ENCODE measurements around the gene SURF4. TPM values are rescaled to one million over a fixed set of nuclear protein-coding genes. Genes with fewer than 3 reads are reported as not detected.

The SURF4 gene
- total and polyA plus RNA-seq, 2 of the 13 experiments (the other 11 are each of a cell fraction or from before 2014, with no cell fraction given) = 220 to 265 TPM

- no TSS peak for BruUV-seq (replicated peaks)
- no peak overlapping the region for H3K4me3 ChIP-seq (replicated peaks in 1 of 3; ENCODE audit: insufficient read depth in 1 of 3, low read depth in 2 of 3, low read length in 3 of 3)
- in situ Hi-C loops (cut with HindIII; ENCODE audit: extremely low pct_ligation_motif_present, low pct_unique_long_range_greater_than_20kb) (loop anchor here (5.0 kb wide), 2 partner anchors 47 to 83 kb away; partner anchors contain the start of genes SURF1 and SURF2), intact Hi-C loops (cut with micrococcal nuclease; ENCODE audit: unreplicated experiment) (loop anchor here (1.0 kb wide), 1 partner anchor 44 kb away; no protein-coding TSS in a partner anchor)
- no peak overlapping the region for H3K4me2 ChIP-seq (ENCODE audit: low read depth, low read length)
- H3K36me3 ChIP-seq (replicated peaks in 1 of 2; ENCODE audit: control insufficient read depth in 1 of 2, insufficient read depth in 2 of 2, low read length in 2 of 2) = peaks cover 15 to 34% of the 10 kb centered on the region in 2 experiments; a peak in 4 of 5 replicates
- ChIA-PET POLR2A (interaction anchor here (1.2 kb wide), 1 partner anchor 74 kb away, joined by 3 read pairs; the partner anchor contains the start of gene SLC2A6), CTCF (ENCODE audit: low intra/inter-chr PET ratio, low total read pairs) (interaction anchor here (0.7 to 1.7 kb wide), 5 partner anchors 45 to 218 kb away, joined by 3 to 7 read pairs (median 3); no protein-coding TSS in a partner anchor)
- no peak for ATAC-seq
- H3K27ac ChIP-seq (ENCODE audit: extremely low read length, insufficient read depth, low read length) = no peak overlapping the region
- peaks cover 8% of the 10 kb centered on the region for H3K4me1 ChIP-seq (ENCODE audit: insufficient read depth, low read length)
- WGBS (ENCODE audit: low lambda C conversion rate) = 70% methylated on average over 2 of the region's 12 CpGs
- no peak for DNase-seq (ENCODE audit: low spot score)
- no peak for FAIRE-seq
- H3K9me3 ChIP-seq (ENCODE audit: low read length) = no peaks in the 10 kb centered on the region
- no peaks in the 10 kb centered on the region for H3K79me2 ChIP-seq (ENCODE audit: insufficient read depth, low read length)
- no peak overlapping the region for H2AFZ ChIP-seq (ENCODE audit: low read length)
- H4K20me1 ChIP-seq (ENCODE audit: insufficient read depth, low read length) = 0 out of 2 replicates have a peak, but pooled peaks cover 4% of the 10 kb centered on the region
- no peaks in the 10 kb centered on the region for H3K27me3 ChIP-seq (ENCODE audit: control insufficient read depth in 1 of 2, insufficient read depth in 2 of 2, low read length in 2 of 2)
- no peak overlapping the region for H3K9ac ChIP-seq (ENCODE audit: insufficient read depth, low read depth, low read length)
- peak; percentile 14; the same call in 1 of the 2 replicates for TF ChIP-seq ZFP91 (CRISPR knock-in tag; IDR thresholded peaks at IDR 0.05; ENCODE audit: borderline replicate concordance)
- TF ChIP-seq, protein P1, sequence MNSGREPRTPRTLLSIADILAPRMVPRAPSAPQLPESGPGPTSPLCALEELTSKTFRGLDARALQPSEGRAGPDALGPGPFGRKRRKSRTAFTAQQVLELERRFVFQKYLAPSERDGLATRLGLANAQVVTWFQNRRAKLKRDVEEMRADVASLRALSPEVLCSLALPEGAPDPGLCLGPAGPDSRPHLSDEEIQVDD (CRISPR knock-in tag; IDR thresholded peaks at IDR 0.05; ENCODE audit: borderline replicate concordance) = no peak
- TF ChIP-seq POLR2A (IDR thresholded peaks at IDR 0.05; ENCODE audit: insufficient read depth in 1 of 2, low read depth in 2 of 2, low read length in 2 of 2) = peak in 1 of 2 experiments; percentile 46; a peak in 1 of 4 replicates
- peak; percentile 91 for TF ChIP-seq AGO2 (optimal IDR thresholded peaks at IDR 0.05; ENCODE audit: low read depth, low read length)
- no peak for TF ChIP-seq MED8 (CRISPR knock-in tag; IDR thresholded peaks at IDR 0.05; ENCODE audit: insufficient replicate concordance)
- no peak for TF ChIP-seq CBX2 (IDR thresholded peaks at IDR 0.05; ENCODE audit: low read depth, low read length)
- no peak for TF ChIP-seq CBX2 (CRISPR knock-in tag; IDR thresholded peaks at IDR 0.05; ENCODE audit: low read depth)
- TF ChIP-seq, protein P2, sequence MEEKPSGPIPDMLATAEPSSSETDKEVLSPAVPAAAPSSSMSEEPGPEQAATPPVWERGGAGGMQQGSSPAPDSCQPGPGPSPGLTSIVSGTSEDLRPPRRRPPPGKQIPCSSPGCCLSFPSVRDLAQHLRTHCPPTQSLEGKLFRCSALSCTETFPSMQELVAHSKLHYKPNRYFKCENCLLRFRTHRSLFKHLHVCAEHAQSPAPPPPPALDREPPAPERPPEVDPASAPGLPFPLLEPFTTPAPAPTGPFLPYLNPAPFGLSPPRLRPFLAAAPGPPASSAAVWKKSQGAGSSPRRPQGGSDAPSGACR (CRISPR knock-in tag; IDR thresholded peaks at IDR 0.05) = no peak
Observed at GRCh38 chr9:133404454-133405002, 28.7 kb upstream of the SURF4 start.
